A673 (cell line): ENCODE measurements around the gene HNRNPUL1.

ENCODE experiments used
- EZH2 ChIP-seq: fragments of 200-600 bp; sonication (generic); IDR thresholded peaks from 2 replicates; pipeline ENCODE4 v1.6.1; 2017; ENCODE audit warnings: borderline replicate concordance, low read depth, mild to moderate bottlenecking, mixed read lengths, antibody characterized with exemption, low read length; ENCODE audit not compliant: poor library complexity, severe bottlenecking
- TF ChIP-seq, protein P1 (sequence below): fragments of 300-800, 200-600 bp; sonication (generic); conservative IDR thresholded peaks from 2 replicates; pipeline ENCODE4 v1.5.1; 2017; ENCODE audit warnings: low read depth, mild to moderate bottlenecking, antibody characterized with exemption, low read length, moderate library complexity, mixed read lengths

- TF ChIP-seq, protein P1, sequence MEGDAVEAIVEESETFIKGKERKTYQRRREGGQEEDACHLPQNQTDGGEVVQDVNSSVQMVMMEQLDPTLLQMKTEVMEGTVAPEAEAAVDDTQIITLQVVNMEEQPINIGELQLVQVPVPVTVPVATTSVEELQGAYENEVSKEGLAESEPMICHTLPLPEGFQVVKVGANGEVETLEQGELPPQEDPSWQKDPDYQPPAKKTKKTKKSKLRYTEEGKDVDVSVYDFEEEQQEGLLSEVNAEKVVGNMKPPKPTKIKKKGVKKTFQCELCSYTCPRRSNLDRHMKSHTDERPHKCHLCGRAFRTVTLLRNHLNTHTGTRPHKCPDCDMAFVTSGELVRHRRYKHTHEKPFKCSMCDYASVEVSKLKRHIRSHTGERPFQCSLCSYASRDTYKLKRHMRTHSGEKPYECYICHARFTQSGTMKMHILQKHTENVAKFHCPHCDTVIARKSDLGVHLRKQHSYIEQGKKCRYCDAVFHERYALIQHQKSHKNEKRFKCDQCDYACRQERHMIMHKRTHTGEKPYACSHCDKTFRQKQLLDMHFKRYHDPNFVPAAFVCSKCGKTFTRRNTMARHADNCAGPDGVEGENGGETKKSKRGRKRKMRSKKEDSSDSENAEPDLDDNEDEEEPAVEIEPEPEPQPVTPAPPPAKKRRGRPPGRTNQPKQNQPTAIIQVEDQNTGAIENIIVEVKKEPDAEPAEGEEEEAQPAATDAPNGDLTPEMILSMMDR = no peak
- no peak for TF ChIP-seq EZH2
Measured at GRCh38 chr19:41322451-41322850, 58.3 kb downstream of the HNRNPUL1 start.
